Mesodermal cell (in vitro differentiated cells): Measurements from ENCODE around the gene PRKCG.

Source experiments
- H3K27ac ChIP-seq: 2 replicates; pipeline ENCODE4 v1.7.0; 2013; ENCODE audit warnings: mild to moderate bottlenecking, low read depth, low read length, moderate library complexity; ENCODE audit not compliant: severe bottlenecking
- H3K36me3 ChIP-seq: 2 replicates; pipeline ENCODE4 v1.7.1; 2013; ENCODE audit warnings: mild to moderate bottlenecking, low read length, moderate library complexity; ENCODE audit not compliant: control insufficient read depth, insufficient read depth
- H3K4me1 ChIP-seq: one replicate; pipeline ENCODE4 v1.7.1; 2013; ENCODE audit warnings: mild to moderate bottlenecking, low read length; ENCODE audit not compliant: insufficient read depth, control insufficient read depth, poor library complexity, severe bottlenecking
- H3K4me3 ChIP-seq: 2 replicates; pipeline ENCODE4 v1.7.0; 2013; ENCODE audit warnings: low read length, control low read depth, mild to moderate bottlenecking; ENCODE audit not compliant: insufficient read depth, poor library complexity, severe bottlenecking; ENCODE audit errors: extremely low read depth
- H3K9me3 ChIP-seq: 2 replicates; pipeline ENCODE4 v1.7.1; 2013; ENCODE audit warnings: mild to moderate bottlenecking, low read length, moderate library complexity; ENCODE audit not compliant: control insufficient read depth
- WGBS, 2 experiments: methylation state at CpG; one replicate each; pipeline ENCODE4 v1.1.5; 2013; ENCODE audit warnings: missing lambda C conversion rate in 2 of 2; ENCODE audit not compliant: insufficient coverage in 2 of 2; 5-methylcytosine and 5-hydroxymethylcytosine counted together

PRKCG gene

GRCh38 chr19:53909471-53910169, 27.6 kb downstream of the PRKCG start:
- 0 to 1% methylated on average over 36 to 41 of the region's 47 CpGs for WGBS, 2 experiments
- Histone ChIP-seq H3K9me3 (no peaks in the 10 kb centered on the region), H3K4me1 (no peaks in the 10 kb centered on the region), H3K36me3 (peaks cover 17% of the 10 kb centered on the region), H3K4me3 (peak overlapping the region; percentile 68), H3K27ac (no peak overlapping the region)

GRCh38 chr19:53910170-53910518, 28.1 kb downstream of the PRKCG start:
- peak overlapping the region; percentile 68 for H3K4me3 ChIP-seq
- WGBS, 2 experiments: 1 to 2% methylated on average over 9 to 13 of the region's 13 CpGs

GRCh38 chr19:53912653-53913052, 30.7 kb downstream of the PRKCG start:
- Histone ChIP-seq H3K9me3 (no peaks in the 10 kb centered on the region), H3K27ac (no peak overlapping the region)
- WGBS, 2 experiments: 81% methylated on average over 18 of the region's 18 CpGs

More at GRCh38 chr19:53910170-53910518, 28.1 kb downstream of the PRKCG start:
- Histone ChIP-seq H3K4me1 (no peaks in the 10 kb centered on the region), H3K36me3 (peaks cover 19% of the 10 kb centered on the region), H3K9me3 (no peaks in the 10 kb centered on the region), H3K27ac (no peak overlapping the region)

GRCh38 chr19:53915000-53915399, 33.0 kb downstream of the PRKCG start:
- no peak overlapping the region for H3K4me3 ChIP-seq
- no peaks in the 10 kb centered on the region for H3K9me3 ChIP-seq
- no peak overlapping the region for H3K27ac ChIP-seq
- peaks cover 59% of the 10 kb centered on the region for H3K36me3 ChIP-seq
- H3K4me1 ChIP-seq: no peaks in the 10 kb centered on the region
- WGBS, 2 experiments: 79 to 81% methylated on average over 5 to 7 of the region's 8 CpGs

More at GRCh38 chr19:53912653-53913052, 30.7 kb downstream of the PRKCG start:
- no peak overlapping the region for H3K4me3 ChIP-seq
- peaks cover 42% of the 10 kb centered on the region for H3K36me3 ChIP-seq
- no peaks in the 10 kb centered on the region for H3K4me1 ChIP-seq

GRCh38 chr19:53916004-53916403, 34.0 kb downstream of the PRKCG start:
- 88 to 94% methylated on average over 4 to 5 of the region's 6 CpGs for WGBS, 2 experiments
- Histone ChIP-seq H3K4me3 (no peak overlapping the region), H3K4me1 (no peaks in the 10 kb centered on the region), H3K9me3 (no peaks in the 10 kb centered on the region), H3K36me3 (peaks cover 59% of the 10 kb centered on the region), H3K27ac (no peak overlapping the region)

GRCh38 chr19:53917356-53917755, 35.4 kb downstream of the PRKCG start:
- H3K4me1 ChIP-seq: no peaks in the 10 kb centered on the region
- WGBS, 2 experiments: 94 to 95% methylated on average over 6 to 7 of the region's 7 CpGs
- H3K36me3 ChIP-seq: peaks cover 59% of the 10 kb centered on the region

GRCh38 chr19:53927739-53928138, 45.7 kb downstream of the PRKCG start:
- Histone ChIP-seq H3K27ac (no peak overlapping the region), H3K4me1 (no peaks in the 10 kb centered on the region), H3K9me3 (no peaks in the 10 kb centered on the region), H3K4me3 (no peak overlapping the region), H3K36me3 (peaks cover 29% of the 10 kb centered on the region)
- WGBS, 2 experiments: 0 to 8% methylated on average over 2 of the region's 8 CpGs

More at GRCh38 chr19:53917356-53917755, 35.4 kb downstream of the PRKCG start:
- Histone ChIP-seq H3K9me3 (no peaks in the 10 kb centered on the region), H3K27ac (no peak overlapping the region), H3K4me3 (no peak overlapping the region)

- no peak overlapping the region for H3K4me3 ChIP-seq
- WGBS, 2 experiments: 41 to 76% methylated on average over 4 of the region's 7 CpGs
- H3K4me1 ChIP-seq: no peaks in the 10 kb centered on the region
- no peaks in the 10 kb centered on the region for H3K9me3 ChIP-seq
- H3K36me3 ChIP-seq: peaks cover 17% of the 10 kb centered on the region
- no peak overlapping the region for H3K27ac ChIP-seq
Measured at GRCh38 chr19:53936029-53936428, 54.0 kb downstream of the PRKCG start.

GRCh38 chr19:53942001-53942786, 60.2 kb downstream of the PRKCG start:
- Histone ChIP-seq H3K27ac (no peak overlapping the region), H3K9me3 (no peaks in the 10 kb centered on the region), H3K4me3 (no peak overlapping the region), H3K36me3 (peaks cover 10% of the 10 kb centered on the region), H3K4me1 (no peaks in the 10 kb centered on the region)
- WGBS, 2 experiments: 49 to 50% methylated on average over 51 to 52 of the region's 55 CpGs

GRCh38 chr19:53944416-53944815, 62.4 kb downstream of the PRKCG start:
- H3K4me1 ChIP-seq: no peaks in the 10 kb centered on the region
- peaks cover 4% of the 10 kb centered on the region for H3K36me3 ChIP-seq
- no peak overlapping the region for H3K4me3 ChIP-seq
- H3K9me3 ChIP-seq: no peaks in the 10 kb centered on the region
- 93 to 97% methylated on average over 3 to 4 of the region's 4 CpGs for WGBS, 2 experiments
- no peak overlapping the region for H3K27ac ChIP-seq

GRCh38 chr19:53944933-53945332, 62.9 kb downstream of the PRKCG start:
- Histone ChIP-seq H3K4me3 (no peak overlapping the region), H3K9me3 (no peaks in the 10 kb centered on the region), H3K36me3 (peaks cover 4% of the 10 kb centered on the region), H3K4me1 (no peaks in the 10 kb centered on the region), H3K27ac (no peak overlapping the region)
- 80 to 96% methylated on average over 4 of the region's 4 CpGs for WGBS, 2 experiments
